Stimulated activated CD8-positive, alpha-beta memory T cell treated with anti-CD3 and anti-CD28 coated beads, Interleukin-7, amount 100 ng/mL, for 4 hours (primary cell): ENCODE data around the gene SNF8.

Source experiments
- DNase-seq, 2 donors: peaks; one replicate each; pipeline ENCODE4 v3.0.0-alpha.2; 2020; ENCODE audit warnings: low read depth in 2 of 2

The SNF8 gene

GRCh38 chr17:48890086-48890485 lies 54.6 kb downstream of the SNF8 start:
- no peak for DNase-seq

GRCh38 chr17:48883171-48883570 lies 61.5 kb downstream of the SNF8 start:
- DNase-seq, result no peak

- DNase-seq, result no peak
These were observed 62.4 kb downstream of the SNF8 start for GRCh38 chr17:48882272-48882671.
